AG10803 (cell line): ENCODE results near the gene TRIM28.

Experiments used
- DNase-seq: peaks from one replicate; pipeline ENCODE4 v3.0.0; 2010; ENCODE audit warnings: low read depth
- H3K4me3 ChIP-seq: 2 replicates; pipeline ENCODE4 v1.5.1; 2011; ENCODE audit warnings: mild to moderate bottlenecking, low read length, control low read depth
- CTCF ChIP-seq: conservative IDR thresholded peaks from 2 replicates; pipeline ENCODE4 v1.5.1; 2011; ENCODE audit warnings: mild to moderate bottlenecking, low read length, control low read depth, inconsistent platforms

TRIM28 gene

GRCh38 chr19:58556622-58557220 lies 12.9 kb downstream of the TRIM28 start:
- no peak for TF ChIP-seq CTCF
- no peak for DNase-seq
- H3K4me3 ChIP-seq = peak overlapping the region; percentile 92

- DNase-seq = no peak
- TF ChIP-seq CTCF = no peak
- peak overlapping the region; percentile 92 for H3K4me3 ChIP-seq
Measured at GRCh38 chr19:58557221-58558065, 13.6 kb downstream of the TRIM28 start.

- H3K4me3 ChIP-seq = peak within 1 kb of the TSS; percentile 95
- peak; percentile 51 for DNase-seq
- TF ChIP-seq CTCF = no peak
Measured at GRCh38 chr19:58558066-58558622, 14.3 kb downstream of the TRIM28 start, which contains the start of gene UBE2M. TSS of gene UBE2M (minus strand) at chr19:58558611. CDS start at chr19:58558381, 230 bp downstream.

- peak overlapping the region; percentile 95 for H3K4me3 ChIP-seq
- no peak for TF ChIP-seq CTCF
- DNase-seq = peak; percentile 98
Measured at GRCh38 chr19:58558623-58559274, 14.9 kb downstream of the TRIM28 start.

GRCh38 chr19:58559275-58560006 lies 15.6 kb downstream of the TRIM28 start:
- TF ChIP-seq CTCF = no peak

GRCh38 chr19:58560007-58560887 lies 16.4 kb downstream of the TRIM28 start:
- no peak for DNase-seq
- peak overlapping the region; percentile 95 for H3K4me3 ChIP-seq
- no peak for TF ChIP-seq CTCF

More at GRCh38 chr19:58559275-58560006, 15.6 kb downstream of the TRIM28 start:
- H3K4me3 ChIP-seq = peak overlapping the region; percentile 95
- DNase-seq = peak; percentile 92
